PC-3 (cell line): ENCODE data around the gene HDAC4.

Experiments used
- CTCF ChIP-seq: fragments of 300-600 bp; sonication (generic); conservative IDR thresholded peaks from 2 replicates; pipeline ENCODE4 v1.5.1; 2017; ENCODE audit warnings: antibody characterized with exemption, low read depth, mild to moderate bottlenecking, low read length
- EZH2 ChIP-seq: fragments of 300-600 bp; sonication (generic); IDR thresholded peaks from one replicate; pipeline ENCODE4 v1.6.1; 2017; ENCODE audit warnings: antibody characterized with exemption, mild to moderate bottlenecking, low read length; ENCODE audit not compliant: unreplicated experiment
- EZH2phosphoT487 ChIP-seq: fragments of 300-600 bp; sonication (generic); IDR thresholded peaks from 2 replicates; pipeline ENCODE4 v1.6.1; 2018; ENCODE audit warnings: mild to moderate bottlenecking, antibody characterized with exemption, low read length, borderline replicate concordance

DNA sequence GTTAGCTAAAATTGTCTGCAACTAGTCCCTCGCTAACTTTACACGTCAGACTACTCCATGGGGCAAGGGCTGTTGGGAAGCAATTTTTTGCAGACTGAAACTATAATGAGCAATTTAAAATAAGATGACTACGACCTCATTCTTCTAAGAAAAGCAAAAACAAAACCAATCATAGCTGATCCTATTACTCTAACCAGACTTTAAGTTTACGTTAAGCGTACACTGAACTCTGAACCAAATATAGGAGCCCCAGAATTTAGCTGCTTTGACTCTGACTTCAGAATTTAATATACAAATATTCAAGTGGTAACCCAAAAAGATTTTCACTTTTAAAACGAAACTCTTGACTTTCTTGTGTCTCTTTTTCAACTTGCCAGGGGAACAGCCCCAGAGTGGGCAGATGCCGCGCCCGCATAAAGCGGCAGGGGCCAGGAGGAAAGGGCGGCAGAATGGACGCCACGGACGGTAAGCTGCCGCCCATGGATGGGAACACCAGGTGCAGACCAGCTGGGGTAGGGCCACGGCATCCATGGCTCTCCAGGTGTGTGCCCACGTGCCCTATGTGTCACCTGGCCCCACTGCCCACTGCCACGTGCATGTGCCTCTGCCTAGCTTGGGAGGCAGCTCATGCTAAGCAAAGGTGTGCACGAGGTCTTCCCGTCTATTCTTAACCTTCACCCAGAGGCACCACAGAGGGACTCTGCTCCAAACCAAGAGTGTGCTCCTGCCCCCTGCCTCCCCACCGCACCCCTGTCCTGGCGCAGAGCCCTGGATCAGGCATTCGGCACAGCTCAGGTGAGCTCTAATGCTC lies 217.6 kb downstream of the HDAC4 start:
- TF ChIP-seq CTCF (no peak), EZH2phosphoT487 (no peak), EZH2 (no peak)
